GM21360 (cell line): ENCODE results near the gene KCNQ5.
"Not testable (repeated sequence)": the region's sequence is repeated elsewhere in the genome, so short reads cannot be mapped to it uniquely, and the experiment has no call there.

ENCODE experiments used
- ATAC-seq: cut with Tn5 transposase; IDR thresholded peaks from one replicate; pipeline ENCODE4 v1.9.1; 2021; ENCODE audit warnings: mild to moderate bottlenecking, moderate library complexity; ENCODE audit not compliant: unreplicated experiment

KCNQ5 gene

GRCh38 chr6:73156793-73157767, 535.2 kb downstream of the KCNQ5 start:
- ATAC-seq = no peak

DNA sequence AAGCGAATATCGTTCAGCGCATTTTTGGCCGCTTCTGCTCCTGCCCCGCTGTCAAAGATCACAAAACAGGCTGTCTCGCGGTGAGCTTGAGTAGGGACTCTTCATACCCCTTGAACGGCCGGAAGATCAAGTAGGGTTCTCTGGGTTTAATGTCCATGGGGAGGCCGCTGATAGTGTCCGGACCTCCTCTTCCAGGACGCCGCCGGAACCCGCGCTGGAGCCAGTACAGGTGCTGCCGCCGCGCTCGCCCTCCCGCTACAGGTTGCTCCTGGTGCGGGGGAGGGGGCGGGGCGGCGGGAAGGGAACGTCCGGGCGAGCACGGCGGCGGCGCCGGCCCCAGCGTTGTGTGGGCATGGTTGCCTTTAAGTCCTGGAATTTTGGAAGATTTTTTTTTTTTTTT, 536.0 kb downstream of the KCNQ5 start:
- no peak for ATAC-seq

- no peak for ATAC-seq
These were observed 547.2 kb downstream of the KCNQ5 start for GRCh38 chr6:73169111-73169510.

DNA sequence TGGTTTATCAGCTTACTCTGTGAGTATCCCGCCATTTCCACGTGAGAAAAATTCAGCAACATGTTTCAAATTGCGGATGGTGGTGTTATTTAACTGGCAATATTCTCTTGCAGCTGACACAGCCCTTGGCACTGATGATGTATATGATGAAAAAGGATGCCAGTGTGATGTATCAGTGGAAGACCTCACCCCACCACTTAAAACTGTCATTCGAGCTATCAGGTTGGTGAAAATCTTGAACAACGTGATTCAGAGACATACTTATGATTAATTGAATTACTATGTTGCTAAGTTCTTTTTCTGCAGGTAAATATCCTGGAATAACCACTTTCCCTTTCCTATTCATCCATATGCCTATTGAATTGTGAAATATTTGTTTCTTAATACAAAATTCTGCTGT, 547.8 kb downstream of the KCNQ5 start:
- no peak for ATAC-seq

GRCh38 chr6:73174646-73175045, 552.8 kb downstream of the KCNQ5 start:
- ATAC-seq = no peak

DNA sequence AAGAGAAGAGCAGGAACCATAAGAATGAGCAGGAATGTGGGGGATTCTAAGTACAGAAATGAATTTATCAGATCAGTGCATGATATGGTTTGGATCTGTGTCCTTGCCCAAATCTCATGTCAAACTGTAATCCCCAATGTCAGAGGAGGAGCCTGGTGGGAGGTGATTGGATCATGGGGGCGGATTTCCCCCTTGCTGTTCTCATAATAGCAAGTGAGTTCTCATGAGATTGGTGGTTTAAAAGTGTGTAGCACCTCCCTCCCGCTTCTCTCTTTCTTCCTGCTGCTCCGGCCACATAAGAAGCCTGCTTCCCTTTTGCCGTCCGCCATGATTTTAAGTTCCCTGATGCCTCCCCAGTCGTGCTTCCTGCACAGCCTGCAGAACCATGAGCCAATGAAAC, 554.2 kb downstream of the KCNQ5 start:
- no peak for ATAC-seq

DNA sequence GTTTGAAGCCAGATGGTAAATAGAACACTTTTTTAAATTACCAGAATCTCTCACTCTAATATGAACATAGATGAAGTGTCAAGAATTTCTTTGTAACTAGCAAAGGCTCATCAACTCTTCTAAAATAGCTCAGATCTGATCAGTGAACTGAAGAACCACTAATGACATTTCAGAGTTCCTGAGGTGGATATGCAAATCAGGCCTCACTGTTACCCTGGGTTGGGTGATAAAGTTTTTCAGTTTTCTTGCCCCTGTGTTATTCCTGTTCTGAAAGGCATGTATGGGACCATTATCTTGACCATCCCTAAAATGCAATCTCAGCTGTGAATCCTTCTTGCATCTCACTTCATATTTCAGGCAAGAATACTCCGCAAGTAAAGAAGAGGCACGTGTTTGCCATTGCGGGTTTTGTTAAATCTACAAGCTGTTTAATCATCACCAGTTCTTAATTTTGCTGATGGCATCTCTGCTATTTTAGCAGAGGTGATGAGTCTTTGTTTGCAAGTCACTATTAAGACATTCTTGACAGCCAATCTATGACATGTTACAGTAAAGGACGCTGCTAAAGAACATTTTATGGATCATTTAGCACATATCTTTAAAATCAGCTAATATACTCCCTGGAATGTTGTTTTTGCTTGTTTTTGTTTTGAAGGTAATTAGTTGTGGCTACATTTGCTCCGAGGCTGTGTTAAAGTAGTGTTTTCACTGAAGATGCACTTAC, 555.5 kb downstream of the KCNQ5 start:
- peak; percentile 50 for ATAC-seq

DNA sequence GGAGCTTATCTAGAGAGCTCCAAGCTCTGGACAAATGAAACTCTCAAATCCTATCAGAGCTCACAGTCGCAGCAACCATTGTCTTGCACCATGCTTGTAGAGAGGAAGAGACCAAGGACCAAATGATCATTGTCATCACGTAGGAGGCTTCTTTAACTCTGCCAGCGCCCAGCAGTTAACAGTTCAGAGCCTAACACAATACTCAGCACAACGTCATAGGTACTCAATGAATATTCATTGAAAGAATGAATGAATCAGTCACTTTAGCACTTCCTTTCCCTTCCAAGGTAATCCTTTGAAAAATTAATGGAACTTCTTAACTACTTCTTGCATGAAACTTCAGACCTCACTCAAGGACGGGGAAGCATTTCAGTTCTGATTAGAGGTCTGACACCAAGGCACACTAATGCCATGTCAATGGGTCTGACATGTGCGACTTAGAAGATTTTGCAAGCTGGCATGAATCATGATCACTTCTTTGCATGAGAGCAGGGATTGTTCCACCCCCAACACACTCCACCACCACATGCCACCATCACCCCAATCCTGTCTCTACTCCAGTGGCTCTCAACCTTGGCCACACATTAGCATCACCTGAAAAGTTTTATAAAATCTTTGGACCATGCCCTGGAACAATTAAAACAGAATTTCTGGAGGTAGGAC, 558.3 kb downstream of the KCNQ5 start:
- no peak for ATAC-seq

DNA sequence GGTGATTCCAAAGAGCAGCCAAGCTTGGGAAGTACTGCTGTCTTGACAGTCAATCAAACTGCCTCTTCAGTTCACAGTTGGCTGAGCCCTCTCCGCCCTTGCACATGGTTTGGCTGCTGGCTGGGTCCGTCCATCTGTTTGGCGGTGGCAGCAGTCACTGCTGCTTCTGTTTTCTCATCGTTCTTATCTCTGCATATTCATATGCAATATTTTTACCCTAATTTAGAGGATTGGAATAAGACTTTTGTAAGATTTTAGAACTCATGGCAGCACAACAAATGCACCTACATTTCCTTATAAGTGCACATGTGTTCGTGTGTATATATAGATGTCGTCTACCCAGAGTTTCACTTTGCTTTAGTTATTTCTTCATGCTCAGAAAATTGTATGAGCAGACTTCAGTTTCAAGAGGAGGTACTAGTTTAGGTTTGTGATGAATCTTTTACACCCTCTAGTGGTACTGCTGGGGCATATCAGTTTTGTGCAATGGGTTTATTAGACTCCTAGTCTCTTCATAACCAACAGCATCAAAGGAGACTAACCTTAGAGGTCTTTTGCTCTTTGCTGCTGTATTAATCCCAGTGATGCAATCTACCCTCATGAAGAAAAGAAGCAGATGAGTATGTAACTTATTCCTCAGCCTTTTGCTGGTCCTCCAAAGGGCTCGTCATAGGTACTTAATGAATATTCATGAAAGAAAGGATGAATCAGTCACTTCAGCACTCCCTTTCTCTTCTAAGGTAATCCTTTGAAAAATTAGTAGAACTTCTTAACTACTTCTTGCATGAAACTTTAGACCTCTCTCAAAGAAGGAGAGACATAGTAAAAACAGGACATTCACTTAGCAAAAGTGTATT, 559.1 kb downstream of the KCNQ5 start:
- peak; percentile 76 for ATAC-seq

GRCh38 chr6:73182021-73182607, 560.2 kb downstream of the KCNQ5 start:
- ATAC-seq = no peak

DNA sequence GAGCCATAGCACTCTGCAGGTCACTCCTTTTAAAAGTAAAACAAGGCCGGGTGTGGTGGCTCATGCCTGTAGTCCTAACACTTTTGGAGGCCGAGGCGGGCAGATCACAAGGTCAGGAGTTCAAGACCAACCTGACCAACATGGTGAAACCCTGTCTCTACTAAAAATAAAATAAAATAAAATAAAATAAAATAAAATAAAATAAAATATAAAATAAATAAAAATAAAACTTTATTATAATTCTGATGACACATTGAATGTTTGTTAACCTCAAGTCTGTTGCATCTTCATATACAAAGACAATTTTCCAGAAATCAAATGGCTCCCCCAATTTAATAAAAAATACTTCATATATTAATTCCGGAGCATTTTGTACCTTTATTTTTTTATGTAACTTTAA, 571.4 kb downstream of the KCNQ5 start:
- ATAC-seq = not testable (repeated sequence)

DNA sequence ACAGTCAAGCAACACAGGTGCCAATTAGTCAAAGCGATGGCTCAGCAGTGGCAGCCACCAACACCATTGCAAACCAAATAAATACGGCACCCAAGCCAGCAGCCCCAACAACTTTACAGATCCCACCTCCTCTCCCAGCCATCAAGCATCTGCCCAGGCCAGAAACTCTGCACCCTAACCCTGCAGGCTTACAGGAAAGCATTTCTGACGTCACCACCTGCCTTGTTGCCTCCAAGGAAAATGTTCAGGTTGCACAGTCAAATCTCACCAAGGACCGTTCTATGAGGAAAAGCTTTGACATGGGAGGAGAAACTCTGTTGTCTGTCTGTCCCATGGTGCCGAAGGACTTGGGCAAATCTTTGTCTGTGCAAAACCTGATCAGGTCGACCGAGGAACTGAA, 572.9 kb downstream of the KCNQ5 start:
- ATAC-seq = no peak

DNA sequence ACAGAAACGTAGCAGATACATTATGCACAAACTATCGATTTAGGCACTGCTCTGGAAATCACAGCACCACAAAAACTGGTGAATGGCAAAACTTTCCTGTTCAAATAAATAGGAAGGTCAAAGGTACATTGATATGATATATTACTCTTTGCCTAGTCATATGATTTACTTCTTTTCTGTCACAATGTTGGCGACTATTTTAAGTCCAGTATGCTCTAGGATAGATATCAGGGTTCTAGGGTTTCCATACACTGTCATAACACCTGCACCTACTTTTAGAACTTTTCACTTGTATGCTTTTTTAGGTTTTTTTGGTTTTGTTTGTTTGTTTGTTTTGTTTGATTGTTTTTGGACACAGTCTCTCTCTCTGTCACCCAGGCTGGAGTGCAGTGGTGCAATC, 578.4 kb downstream of the KCNQ5 start:
- no peak for ATAC-seq

GRCh38 chr6:73200735-73201134, 578.9 kb downstream of the KCNQ5 start:
- ATAC-seq = no peak

GRCh38 chr6:73203098-73203497, 581.2 kb downstream of the KCNQ5 start:
- ATAC-seq = no peak

- no peak for ATAC-seq
These were observed 582.4 kb downstream of the KCNQ5 start for GRCh38 chr6:73204252-73204651.

DNA sequence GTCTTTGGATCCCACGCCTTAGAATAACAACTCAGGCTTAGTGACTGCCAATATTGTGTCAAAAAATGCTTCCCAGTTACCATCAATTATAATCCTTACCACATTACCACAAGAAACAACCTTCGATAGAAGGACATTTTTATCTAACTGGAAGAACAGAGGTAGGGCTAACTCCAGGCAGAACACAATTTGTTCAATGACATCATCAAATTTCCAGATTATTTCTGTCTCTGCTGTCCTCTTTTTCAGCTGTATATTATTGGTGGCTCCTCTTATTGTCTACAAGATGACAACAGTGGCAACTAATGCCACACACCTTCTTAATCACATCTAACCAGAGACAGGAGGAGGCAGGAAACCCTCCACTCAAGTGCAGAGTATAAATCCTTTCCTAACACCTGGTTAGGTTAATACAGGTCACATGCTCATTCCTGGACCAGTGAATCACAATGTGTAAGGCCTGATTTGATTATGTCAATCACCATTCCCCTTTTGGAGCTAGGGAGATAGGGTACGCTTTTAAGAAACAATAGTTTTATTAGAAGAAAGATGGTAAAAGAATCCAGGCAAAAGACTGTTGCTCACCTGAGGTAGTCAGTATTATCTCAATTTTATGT, 585.5 kb downstream of the KCNQ5 start:
- ATAC-seq = no peak

DNA sequence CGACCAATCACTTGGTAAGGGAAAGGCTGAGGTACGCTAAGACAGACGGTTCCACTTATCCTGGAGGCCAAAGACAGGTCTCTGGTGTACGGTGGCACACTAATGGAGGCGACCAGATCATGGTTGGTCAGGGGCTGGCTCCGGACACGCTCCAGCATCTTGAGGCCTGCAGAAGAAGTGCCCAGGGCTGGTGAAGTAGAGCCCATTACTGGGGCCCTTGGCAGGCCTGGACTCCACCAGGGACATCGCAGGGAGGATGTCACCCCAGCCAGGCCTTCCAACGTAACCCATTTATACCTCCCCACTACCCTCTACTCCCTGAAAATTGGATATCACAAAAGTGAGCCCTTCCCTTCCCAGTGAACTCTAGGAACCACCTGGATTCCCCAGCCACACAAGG, 587.3 kb downstream of the KCNQ5 start:
- ATAC-seq = no peak

GRCh38 chr6:73216859-73217258, 595.0 kb downstream of the KCNQ5 start:
- ATAC-seq = no peak

GRCh38 chr6:73225396-73225795, 603.5 kb downstream of the KCNQ5 start, which contains the start of gene KHDC1L:
TSS of gene KHDC1L (minus strand) at chr6:73225496. CDS start at chr6:73225408, 88 bp downstream.
- ATAC-seq = no peak
